Hepatocyte (in vitro differentiated cells): Measurements from ENCODE around the gene TMEM19.

Experiments
- CTCF ChIP-seq: fragments of 200-600 bp; sonication (generic); IDR thresholded peaks from 2 replicates; pipeline ENCODE4 v1.5.1; 2016; ENCODE audit warnings: antibody characterized with exemption, mild to moderate bottlenecking; ENCODE audit not compliant: poor library complexity
- EZH2 ChIP-seq: fragments of 200-600 bp; sonication (generic); IDR thresholded peaks from 2 replicates; pipeline ENCODE4 v1.6.1; 2016; ENCODE audit warnings: antibody characterized with exemption, mild to moderate bottlenecking, borderline replicate concordance

- TF ChIP-seq CTCF: no peak
- TF ChIP-seq EZH2: no peak
Observed at GRCh38 chr12:71752891-71753290, 67.0 kb downstream of the TMEM19 start.
